Measurements from ENCODE around the gene COL25A1. TPM values are rescaled to one million over a fixed set of nuclear protein-coding genes. Genes with fewer than 3 reads are reported as not detected.

COL25A1 gene
- total RNA-seq, 1 donor from 2014 or later = 0.75 TPM

- no peak for ATAC-seq
- DNase-seq = no peak
- no peaks in the 10 kb centered on the region for H3K27me3 ChIP-seq
- no peak overlapping the region for H3K27ac ChIP-seq
- intact Hi-C loops (cut with DNase I) = no loop called here
- H3K36me3 ChIP-seq = no peaks in the 10 kb centered on the region
- H3K4me1 ChIP-seq = no peaks in the 10 kb centered on the region
- no peak for TF ChIP-seq CTCF (IDR thresholded peaks at IDR 0.05)
- H3K9me3 ChIP-seq = no peaks in the 10 kb centered on the region
- H3K4me3 ChIP-seq = no peak overlapping the region
Observed at GRCh38 chr4:108854786-108855185, 447.7 kb downstream of the COL25A1 start.

- Histone ChIP-seq H3K4me3 (no peak overlapping the region), H3K9me3 (no peaks in the 10 kb centered on the region), H3K27ac (no peak overlapping the region), H3K27me3 (no peaks in the 10 kb centered on the region), H3K36me3 (no peaks in the 10 kb centered on the region), H3K4me1 (no peaks in the 10 kb centered on the region)
- intact Hi-C loops (cut with DNase I) = no loop called here
- DNase-seq (no peak), ATAC-seq (no peak)
- no peak for TF ChIP-seq CTCF (IDR thresholded peaks at IDR 0.05)
Observed at GRCh38 chr4:108852691-108853090, 449.8 kb downstream of the COL25A1 start.

- Histone ChIP-seq H3K36me3 (no peaks in the 10 kb centered on the region), H3K4me3 (no peak overlapping the region), H3K4me1 (no peaks in the 10 kb centered on the region), H3K27me3 (no peaks in the 10 kb centered on the region), H3K9me3 (no peaks in the 10 kb centered on the region), H3K27ac (no peak overlapping the region)
- ATAC-seq = no peak
- intact Hi-C loops (cut with DNase I) = no loop called here
- no peak for DNase-seq
- no peak for TF ChIP-seq CTCF (IDR thresholded peaks at IDR 0.05)
Observed at GRCh38 chr4:108851366-108851765, 451.1 kb downstream of the COL25A1 start.

GRCh38 chr4:108850219-108850649 is 452.2 kb downstream of the COL25A1 start:
- intact Hi-C loops (cut with DNase I) = no loop called here
- no peaks in the 10 kb centered on the region for H3K36me3 ChIP-seq
- H3K9me3 ChIP-seq = no peaks in the 10 kb centered on the region
- TF ChIP-seq CTCF (IDR thresholded peaks at IDR 0.05) = no peak
- DNase-seq = no peak
- H3K27me3 ChIP-seq = no peaks in the 10 kb centered on the region
- H3K4me3 ChIP-seq = no peak overlapping the region
- H3K4me1 ChIP-seq = no peaks in the 10 kb centered on the region
- H3K27ac ChIP-seq = no peak overlapping the region
- no peak for ATAC-seq

- H3K4me1 ChIP-seq = no peaks in the 10 kb centered on the region
- ATAC-seq (no peak), DNase-seq (no peak)
Observed at GRCh38 chr4:108849611-108850168, 452.8 kb downstream of the COL25A1 start.

More at GRCh38 chr4:108849611-108850168, 452.8 kb downstream of the COL25A1 start:
- no peak for TF ChIP-seq CTCF (IDR thresholded peaks at IDR 0.05)
- Histone ChIP-seq H3K36me3 (no peaks in the 10 kb centered on the region), H3K27me3 (no peaks in the 10 kb centered on the region), H3K27ac (no peak overlapping the region), H3K9me3 (no peaks in the 10 kb centered on the region), H3K4me3 (no peak overlapping the region)
- intact Hi-C loops (cut with DNase I) = no loop called here
